GM21423 (cell line): ENCODE data around the gene ADD2.
"Not testable (repeated sequence)": the region's sequence is repeated elsewhere in the genome, so short reads cannot be mapped to it uniquely, and the experiment has no call there.

Source experiments
- ATAC-seq: cut with Tn5 transposase; IDR thresholded peaks from one replicate; pipeline ENCODE4 v1.9.1; 2021; ENCODE audit warnings: mild to moderate bottlenecking, moderate library complexity; ENCODE audit not compliant: unreplicated experiment

The ADD2 gene

GRCh38 chr2:70676301-70677035 is 91.5 kb downstream of the ADD2 start:
- ATAC-seq = no peak

DNA sequence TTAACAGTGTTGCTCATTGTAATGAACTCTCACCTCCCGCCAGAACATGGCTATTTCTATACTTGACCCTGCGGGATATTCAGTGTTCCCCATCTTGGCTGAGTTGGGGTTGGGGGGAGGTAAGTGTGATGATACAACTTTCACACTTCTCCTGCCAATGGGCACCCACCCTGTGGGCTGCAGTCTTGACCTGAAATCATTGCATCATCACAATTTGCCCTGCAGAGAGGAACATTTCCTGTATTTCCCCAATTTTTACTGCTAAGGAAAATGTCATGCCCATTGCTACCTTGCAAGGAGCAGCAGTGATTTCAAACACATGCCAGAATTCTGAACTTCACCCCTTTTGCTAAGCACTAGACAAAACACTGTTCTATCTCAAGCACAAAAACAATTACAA is 92.1 kb downstream of the ADD2 start:
- ATAC-seq = no peak

- no peak for ATAC-seq
Measured at GRCh38 chr2:70674636-70675430, 93.2 kb downstream of the ADD2 start.

GRCh38 chr2:70673041-70673647 is 94.9 kb downstream of the ADD2 start:
- ATAC-seq = no peak

- ATAC-seq = no peak
Measured at GRCh38 chr2:70671092-70671675, 96.8 kb downstream of the ADD2 start.

GRCh38 chr2:70670626-70671025 is 97.4 kb downstream of the ADD2 start:
- no peak for ATAC-seq

DNA sequence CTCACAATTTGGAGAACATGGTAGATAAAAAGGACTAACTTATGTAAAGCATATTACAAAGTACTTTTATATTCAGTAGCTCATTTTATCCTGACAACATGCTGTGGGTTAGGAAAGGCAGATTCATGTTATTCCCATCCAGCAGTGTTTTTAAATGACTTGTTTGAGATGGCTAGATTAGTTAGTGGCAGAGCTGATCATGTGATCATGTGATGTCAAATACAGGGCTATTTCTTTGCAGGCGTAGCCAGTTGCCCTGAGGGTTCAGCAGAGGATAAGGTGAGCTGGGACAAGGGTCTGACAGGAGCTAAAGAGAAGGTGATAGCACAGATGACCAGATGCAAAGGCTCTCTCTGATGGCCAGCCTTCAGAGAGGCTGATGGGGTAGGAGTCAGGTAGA is 97.8 kb downstream of the ADD2 start:
- ATAC-seq = no peak

DNA sequence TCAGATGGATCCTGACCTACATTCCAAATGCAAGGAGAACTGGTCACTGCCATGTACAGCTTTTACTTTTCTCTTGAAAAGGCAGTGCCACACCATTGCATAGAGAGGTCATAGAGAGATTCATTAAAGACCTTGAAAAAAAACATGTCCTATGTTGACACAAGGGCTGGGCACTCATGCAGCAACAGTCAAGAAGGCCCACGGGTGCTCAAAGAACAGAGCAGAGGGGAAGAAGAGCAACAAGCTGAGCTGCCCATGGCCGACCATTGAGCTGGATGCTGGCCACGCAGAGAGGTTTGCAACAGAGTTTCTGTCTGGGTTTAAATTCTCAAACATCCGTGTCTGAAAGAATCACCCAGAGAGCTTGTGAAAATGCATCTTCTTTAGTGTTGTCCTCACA is 99.1 kb downstream of the ADD2 start:
- no peak for ATAC-seq

DNA sequence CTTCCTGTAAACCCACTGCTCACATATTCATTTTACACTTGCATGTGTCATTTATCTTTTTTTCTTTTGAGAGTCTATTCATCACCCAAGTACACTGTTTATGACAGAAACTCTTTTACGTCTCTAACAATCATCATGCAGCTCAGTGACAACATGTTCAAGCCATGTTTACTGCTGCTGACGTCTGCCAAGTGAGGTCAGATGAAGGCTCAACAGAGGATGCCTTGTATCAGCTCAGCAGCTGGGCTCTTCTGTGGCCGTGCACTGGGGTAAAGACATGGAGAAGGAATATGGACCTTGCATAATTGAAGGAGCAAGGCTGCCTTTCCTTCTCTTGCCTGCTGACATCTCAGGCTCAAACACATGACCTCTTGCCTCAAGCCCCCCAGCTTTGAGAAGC is 99.6 kb downstream of the ADD2 start:
- ATAC-seq = no peak

DNA sequence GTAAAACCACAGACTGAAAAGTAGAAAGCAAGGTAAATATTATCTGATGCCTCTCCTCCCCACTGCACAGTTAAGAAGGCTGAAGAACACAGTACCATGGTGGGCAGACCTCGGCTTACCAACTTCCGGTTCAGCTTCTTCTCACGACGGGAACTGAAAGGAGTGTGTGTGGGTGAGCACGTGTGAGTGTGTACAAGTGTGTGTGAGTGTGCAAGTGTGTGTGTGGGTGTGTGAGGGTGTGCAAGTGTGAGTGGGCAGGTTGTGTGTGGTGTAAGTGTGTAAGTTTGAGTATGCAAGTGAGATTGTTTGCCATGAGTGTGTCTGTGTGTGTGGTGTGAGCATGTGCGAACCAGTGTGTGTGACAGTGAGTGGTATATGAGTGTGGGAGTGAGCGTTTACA is 103.5 kb downstream of the ADD2 start:
- no peak for ATAC-seq

DNA sequence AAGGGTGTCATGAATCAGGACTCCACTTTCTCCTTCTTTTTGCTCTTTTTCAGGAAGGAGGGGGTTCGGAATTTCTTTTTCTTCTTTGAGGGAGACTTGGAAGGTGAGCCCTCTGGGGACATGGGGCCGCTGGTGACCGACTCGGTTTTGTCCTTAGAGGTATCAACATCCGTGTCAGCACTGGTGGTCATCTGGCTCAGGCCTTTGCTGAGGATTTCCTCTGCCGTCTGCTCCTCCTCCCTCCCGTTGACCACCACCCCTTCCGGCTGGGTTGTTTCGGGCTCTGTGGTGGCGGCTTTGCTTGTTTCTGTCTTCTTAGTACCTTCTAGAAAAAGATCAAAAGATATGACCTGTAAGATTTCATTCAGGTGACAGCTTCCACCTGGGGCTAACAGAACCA is 104.6 kb downstream of the ADD2 start:
- no peak for ATAC-seq

DNA sequence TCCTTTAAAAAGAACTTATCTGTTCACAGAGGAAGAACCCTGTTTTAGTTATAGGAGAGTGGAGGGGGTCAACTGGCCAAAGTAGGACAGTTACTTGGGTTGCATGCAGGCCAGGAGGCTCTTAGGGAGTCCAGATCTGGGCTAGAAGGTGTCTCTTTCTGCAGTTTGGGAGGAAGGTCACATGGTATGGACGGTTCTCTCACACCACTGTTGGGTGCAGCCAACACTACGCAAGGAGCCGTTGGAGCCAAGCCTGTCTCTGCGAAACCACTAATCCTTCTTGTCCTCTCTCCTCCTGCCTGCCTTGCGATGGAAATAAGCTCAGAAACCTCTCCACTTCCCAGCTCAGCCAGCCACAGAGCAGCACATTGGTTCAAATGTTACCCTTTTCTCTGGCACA is 108.4 kb downstream of the ADD2 start:
- ATAC-seq = no peak

DNA sequence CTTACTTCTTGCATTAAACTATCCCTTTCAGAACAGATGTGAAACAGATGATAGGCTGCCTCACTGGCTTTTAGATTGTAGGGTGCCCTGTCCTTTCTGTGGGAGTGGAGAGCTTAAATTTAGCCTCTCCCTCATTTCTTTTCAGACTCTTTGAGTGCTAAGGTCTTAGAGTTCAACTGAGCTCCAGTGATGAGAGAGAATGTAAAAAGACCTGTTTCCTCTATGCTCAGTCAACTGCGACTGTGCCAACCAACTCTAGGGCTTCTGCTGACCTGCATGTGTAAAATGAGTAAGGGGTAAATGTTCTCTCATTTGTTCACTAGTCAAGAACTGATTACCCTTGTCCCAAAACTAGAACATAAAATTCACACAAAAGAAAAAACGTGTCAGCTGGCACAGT is 109.5 kb downstream of the ADD2 start:
- no peak for ATAC-seq

- no peak for ATAC-seq
Measured at GRCh38 chr2:70657246-70657645, 110.8 kb downstream of the ADD2 start.

GRCh38 chr2:70656421-70657010 is 111.5 kb downstream of the ADD2 start:
- ATAC-seq = no peak

- no peak for ATAC-seq
Measured at GRCh38 chr2:70655786-70656185, 112.2 kb downstream of the ADD2 start.

- ATAC-seq = not testable (repeated sequence)
Measured at GRCh38 chr2:70655211-70655610, 112.8 kb downstream of the ADD2 start.

DNA sequence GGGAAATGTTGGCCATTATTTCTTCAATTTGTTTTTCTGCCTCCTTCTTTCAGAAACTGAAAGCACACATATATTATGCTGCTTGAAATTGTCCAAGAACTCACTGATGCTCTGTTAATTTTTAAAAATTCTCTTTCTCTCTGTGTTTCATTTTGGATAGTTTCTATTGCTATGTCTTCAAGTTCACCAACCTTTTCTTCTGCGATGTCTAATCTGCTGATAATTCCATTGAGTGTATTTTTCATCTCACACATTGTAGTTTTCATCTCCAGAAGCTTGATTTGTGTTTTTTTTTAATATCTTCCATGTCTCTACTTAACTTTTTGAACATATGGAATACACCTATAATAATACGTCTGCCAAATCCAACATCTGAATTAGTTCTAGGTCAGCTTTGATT is 116.3 kb downstream of the ADD2 start:
- ATAC-seq = no peak

GRCh38 chr2:70651014-70651413 is 117.0 kb downstream of the ADD2 start:
- no peak for ATAC-seq

- no peak for ATAC-seq
Measured at GRCh38 chr2:70648961-70649360, 119.0 kb downstream of the ADD2 start.

DNA sequence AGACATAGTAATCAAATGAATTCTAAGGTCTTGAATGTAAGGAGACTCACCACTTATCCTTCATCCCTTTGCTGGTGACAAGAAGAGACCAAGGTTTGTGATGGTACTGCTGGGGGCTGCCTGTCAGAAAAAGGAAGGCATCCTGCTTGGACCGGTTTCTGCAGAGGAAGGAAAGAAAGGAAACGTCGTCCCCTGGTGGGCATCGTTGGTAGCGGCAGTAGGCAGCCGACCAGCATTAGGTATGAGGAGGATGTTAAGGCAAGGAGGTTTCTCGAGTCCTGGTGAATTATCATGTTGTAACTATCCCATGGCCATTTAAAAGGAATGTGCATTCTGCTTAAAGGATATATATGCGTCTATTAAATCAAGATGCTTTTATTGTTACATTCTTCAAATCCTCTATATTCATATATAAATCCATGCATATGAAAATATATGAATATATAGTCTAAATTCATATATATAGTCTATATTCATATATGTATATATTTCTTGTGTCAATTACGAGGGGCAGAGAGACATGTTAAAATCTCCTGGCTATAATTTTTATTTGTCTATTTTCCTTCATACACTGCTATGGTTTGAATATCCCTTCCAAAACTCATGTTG is 120.0 kb downstream of the ADD2 start:
- peak; percentile 64 for ATAC-seq
